HUES6 (cell line): ENCODE results near the gene SCAF4.
A peak's percentile ranks its signal among the peaks of the same experiment; 100 is the strongest.

Source experiments
- H3K27ac ChIP-seq: 2 replicates; pipeline ENCODE4 v1.7.0; 2013; ENCODE audit warnings: low read depth, mild to moderate bottlenecking, low read length, inconsistent platforms
- H3K27me3 ChIP-seq: 2 replicates; pipeline ENCODE4 v1.6.1; 2013; ENCODE audit warnings: low read length; ENCODE audit not compliant: control insufficient read depth, insufficient read depth
- H3K36me3 ChIP-seq: 2 replicates; pipeline ENCODE4 v1.6.1; 2013; ENCODE audit warnings: low read length; ENCODE audit not compliant: control insufficient read depth, insufficient read depth
- H3K4me1 ChIP-seq: 2 replicates; pipeline ENCODE4 v1.6.1; 2013; ENCODE audit warnings: low read length; ENCODE audit not compliant: control insufficient read depth, insufficient read depth
- H3K4me3 ChIP-seq: 2 replicates; pipeline ENCODE4 v1.5.1; 2013; ENCODE audit warnings: low read depth, low read length
- H3K9ac ChIP-seq: one replicate; pipeline ENCODE4 v1.6.1; 2013; ENCODE audit warnings: mild to moderate bottlenecking, low read length
- H3K9me3 ChIP-seq: 2 replicates; pipeline ENCODE4 v1.6.1; 2013; ENCODE audit warnings: low read depth, low read length; ENCODE audit not compliant: control insufficient read depth, insufficient read depth

SCAF4 gene

DNA sequence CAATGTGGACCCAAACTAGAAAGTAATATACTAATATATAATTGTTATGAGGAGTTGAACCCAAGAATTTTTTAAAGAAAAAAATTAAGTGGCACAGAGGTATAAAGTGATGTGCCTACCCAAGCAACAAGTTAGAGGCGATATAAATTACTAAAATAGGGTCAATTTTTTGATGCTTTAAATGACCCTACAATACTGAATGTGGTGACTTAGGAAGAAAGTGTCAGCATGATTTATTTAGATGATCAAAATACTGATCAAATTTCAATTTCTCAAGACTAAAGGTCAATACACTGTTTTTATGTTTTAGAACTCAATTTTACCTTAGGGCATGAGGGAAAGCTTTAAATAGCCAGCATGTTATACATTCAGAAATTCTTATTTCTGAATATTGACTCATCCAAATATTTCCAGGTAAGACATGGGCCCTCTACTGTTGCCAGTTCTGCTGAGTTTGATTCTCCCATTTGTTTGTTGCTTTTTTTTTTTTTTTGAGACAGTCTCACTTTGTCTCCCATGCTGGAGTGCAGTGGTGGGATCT lies 20.1 kb downstream of the SCAF4 start:
- Histone ChIP-seq H3K9me3 (no peaks in the 10 kb centered on the region), H3K27me3 (no peaks in the 10 kb centered on the region), H3K36me3 (no peaks in the 10 kb centered on the region), H3K4me1 (peaks cover 37% of the 10 kb centered on the region), H3K9ac (no peak overlapping the region), H3K27ac (no peak overlapping the region), H3K4me3 (no peak overlapping the region)

DNA sequence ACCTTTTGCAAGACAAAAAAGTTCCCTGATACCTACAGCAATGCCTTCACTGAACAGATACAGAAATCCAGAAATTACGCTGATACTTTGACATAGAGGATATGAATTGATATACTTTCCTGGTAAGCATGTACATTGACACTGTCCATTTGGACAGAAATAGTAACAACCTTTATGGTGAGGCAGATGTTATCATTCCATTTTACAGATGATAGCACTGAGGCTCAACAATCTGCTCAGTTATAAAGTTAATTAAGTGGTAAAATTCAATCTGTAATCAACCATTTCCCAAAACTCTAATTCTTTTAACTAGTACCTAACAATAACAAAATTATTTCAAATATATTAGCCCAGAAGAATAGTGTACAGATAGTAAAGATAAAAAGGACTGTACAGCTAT lies 20.6 kb downstream of the SCAF4 start:
- H3K4me1 ChIP-seq: peaks cover 37% of the 10 kb centered on the region
- H3K27me3 ChIP-seq: no peaks in the 10 kb centered on the region
- no peaks in the 10 kb centered on the region for H3K9me3 ChIP-seq
- peaks cover 2% of the 10 kb centered on the region; the same call in 1 of the 2 replicates for H3K36me3 ChIP-seq
- no peak overlapping the region for H3K4me3 ChIP-seq
- no peak overlapping the region for H3K27ac ChIP-seq
- H3K9ac ChIP-seq: no peak overlapping the region

DNA sequence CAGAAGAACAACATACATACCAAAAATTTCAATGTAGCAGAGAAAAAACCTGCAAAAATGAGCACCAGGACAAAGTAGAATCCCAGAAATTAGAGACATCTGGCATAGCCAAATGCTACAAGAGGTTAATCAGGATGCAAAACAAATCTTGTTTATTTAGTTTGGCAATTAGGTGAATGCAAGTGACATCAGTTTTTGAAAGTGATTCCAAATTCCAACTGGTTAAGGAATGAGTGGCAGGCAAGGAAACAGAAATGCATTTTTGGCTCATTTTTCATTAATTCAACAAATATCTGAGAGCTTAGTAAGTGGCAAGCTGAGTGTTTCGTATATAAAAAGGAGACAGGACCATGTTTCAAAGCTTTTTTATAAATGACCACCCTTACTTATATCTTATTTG lies 21.3 kb downstream of the SCAF4 start:
- Histone ChIP-seq H3K36me3 (peaks cover 5% of the 10 kb centered on the region; the same call in 1 of the 2 replicates), H3K27me3 (no peaks in the 10 kb centered on the region), H3K4me1 (peaks cover 32% of the 10 kb centered on the region), H3K9ac (no peak overlapping the region), H3K4me3 (no peak overlapping the region), H3K27ac (no peak overlapping the region), H3K9me3 (no peaks in the 10 kb centered on the region)

DNA sequence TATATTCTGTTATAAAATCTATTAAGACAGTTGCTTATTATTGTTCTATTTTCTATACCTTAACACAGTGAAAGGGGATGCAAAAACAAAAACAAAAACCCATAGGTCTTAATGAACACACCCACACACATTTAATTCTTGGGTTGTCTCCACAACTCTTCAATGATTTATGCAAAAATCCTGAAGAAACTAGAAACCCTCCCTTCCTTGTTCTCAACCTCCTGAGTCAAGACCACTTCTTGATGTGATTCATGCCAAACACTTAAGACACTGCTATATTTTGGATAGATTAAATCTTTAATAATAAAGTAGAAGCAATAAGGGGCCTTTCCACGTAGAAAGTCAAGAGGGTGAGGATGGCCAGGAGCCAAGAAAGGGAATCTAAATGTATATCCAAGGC lies 23.4 kb downstream of the SCAF4 start:
- Histone ChIP-seq H3K27me3 (no peaks in the 10 kb centered on the region), H3K36me3 (peaks cover 13% of the 10 kb centered on the region), H3K9me3 (no peaks in the 10 kb centered on the region), H3K4me1 (peaks cover 12% of the 10 kb centered on the region), H3K4me3 (no peak overlapping the region), H3K9ac (no peak overlapping the region), H3K27ac (no peak overlapping the region)

DNA sequence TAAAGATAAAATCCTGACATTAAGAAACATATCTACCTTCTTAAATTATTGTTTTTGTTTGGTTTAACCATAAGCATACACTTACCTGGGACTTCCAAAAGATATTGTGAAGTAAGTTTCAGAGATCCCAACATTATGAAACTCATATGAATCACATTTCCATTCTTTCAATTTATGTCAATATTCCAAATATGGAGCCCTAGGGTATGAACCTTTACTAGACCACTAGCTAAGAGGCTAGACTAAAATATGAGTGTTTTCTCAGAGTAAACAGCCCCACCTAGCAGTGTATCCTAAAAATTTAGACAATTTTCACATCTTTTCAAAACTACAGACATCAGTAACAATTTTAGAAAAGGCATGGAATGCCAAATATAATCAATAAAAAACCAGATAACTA lies 24.4 kb downstream of the SCAF4 start:
- H3K27me3 ChIP-seq: no peaks in the 10 kb centered on the region
- no peaks in the 10 kb centered on the region for H3K9me3 ChIP-seq
- H3K4me3 ChIP-seq: no peak overlapping the region
- H3K36me3 ChIP-seq: peaks cover 23% of the 10 kb centered on the region
- H3K27ac ChIP-seq: no peak overlapping the region
- no peak overlapping the region for H3K9ac ChIP-seq
- H3K4me1 ChIP-seq: peaks cover 7% of the 10 kb centered on the region

DNA sequence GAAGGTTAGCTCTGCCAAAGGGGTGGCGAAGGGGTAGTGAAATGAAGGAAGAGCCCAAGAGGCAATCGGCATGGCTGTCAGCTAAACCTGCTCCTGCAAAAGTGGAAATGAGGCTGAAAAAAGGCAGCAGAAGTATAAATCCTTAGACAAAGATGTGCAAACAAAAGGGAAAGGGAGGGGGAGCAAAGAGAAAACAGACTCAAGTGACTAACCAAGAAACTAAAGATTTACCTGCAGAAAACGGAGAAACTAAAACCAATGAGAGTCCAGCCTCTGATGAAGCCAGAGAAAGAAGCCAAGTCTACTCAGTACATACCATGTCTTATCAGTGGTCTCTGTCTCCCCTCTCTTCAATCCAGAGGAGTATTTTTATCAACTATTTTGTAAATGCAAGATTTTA lies 25.4 kb downstream of the SCAF4 start:
- H3K36me3 ChIP-seq: peaks cover 32% of the 10 kb centered on the region
- H3K27me3 ChIP-seq: no peaks in the 10 kb centered on the region
- peaks cover 7% of the 10 kb centered on the region for H3K4me1 ChIP-seq
- H3K9ac ChIP-seq: no peak overlapping the region
- no peaks in the 10 kb centered on the region for H3K9me3 ChIP-seq
- peak overlapping the region; percentile 30; the same call in 1 of the 2 replicates for H3K27ac ChIP-seq
- H3K4me3 ChIP-seq: no peak overlapping the region

DNA sequence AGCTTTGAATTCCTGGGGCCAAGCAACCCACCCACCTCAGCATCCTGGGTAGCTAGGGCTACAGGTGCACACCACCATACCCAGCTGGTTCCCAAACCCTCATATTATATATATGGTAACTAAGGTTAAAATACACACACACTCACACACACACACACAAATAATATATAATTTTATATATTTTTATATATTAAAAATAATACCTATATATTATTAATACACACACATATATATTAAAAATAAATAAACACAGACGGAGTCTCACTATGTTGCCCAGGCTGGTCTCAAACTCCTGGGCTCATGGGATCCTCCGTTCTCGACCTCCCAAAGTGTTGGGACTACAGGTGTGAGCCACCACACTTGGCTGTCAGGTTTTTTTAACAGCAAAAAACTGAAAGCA lies 31.9 kb downstream of the SCAF4 start:
- Histone ChIP-seq H3K27me3 (no peaks in the 10 kb centered on the region), H3K4me1 (no peaks in the 10 kb centered on the region), H3K9ac (no peak overlapping the region), H3K4me3 (no peak overlapping the region), H3K9me3 (no peaks in the 10 kb centered on the region), H3K27ac (no peak overlapping the region), H3K36me3 (peaks cover 90% of the 10 kb centered on the region)

DNA sequence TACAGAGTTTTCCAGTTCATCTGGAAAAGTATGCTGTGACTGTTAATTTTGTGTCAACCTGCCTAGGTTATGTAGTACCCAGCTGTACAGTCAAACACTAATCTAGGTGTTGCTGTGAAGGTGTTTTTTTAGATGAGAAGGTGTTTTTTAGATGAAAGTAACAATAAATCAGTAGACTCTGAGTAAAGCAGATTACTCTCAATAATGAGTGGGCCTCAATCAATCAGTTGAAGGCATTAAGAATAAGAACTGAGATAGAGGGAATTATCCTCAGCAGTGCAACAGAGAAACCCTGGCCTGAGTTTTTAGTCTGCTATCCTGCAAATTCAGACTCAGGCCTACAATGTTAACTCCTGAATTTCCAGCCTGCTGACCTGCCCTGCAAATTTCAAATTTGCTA lies 33.5 kb downstream of the SCAF4 start:
- no peaks in the 10 kb centered on the region for H3K9me3 ChIP-seq
- H3K4me1 ChIP-seq: no peaks in the 10 kb centered on the region
- H3K36me3 ChIP-seq: peaks cover 98% of the 10 kb centered on the region
- no peak overlapping the region for H3K4me3 ChIP-seq
- H3K27me3 ChIP-seq: no peaks in the 10 kb centered on the region
- no peak overlapping the region for H3K27ac ChIP-seq
- H3K9ac ChIP-seq: no peak overlapping the region

DNA sequence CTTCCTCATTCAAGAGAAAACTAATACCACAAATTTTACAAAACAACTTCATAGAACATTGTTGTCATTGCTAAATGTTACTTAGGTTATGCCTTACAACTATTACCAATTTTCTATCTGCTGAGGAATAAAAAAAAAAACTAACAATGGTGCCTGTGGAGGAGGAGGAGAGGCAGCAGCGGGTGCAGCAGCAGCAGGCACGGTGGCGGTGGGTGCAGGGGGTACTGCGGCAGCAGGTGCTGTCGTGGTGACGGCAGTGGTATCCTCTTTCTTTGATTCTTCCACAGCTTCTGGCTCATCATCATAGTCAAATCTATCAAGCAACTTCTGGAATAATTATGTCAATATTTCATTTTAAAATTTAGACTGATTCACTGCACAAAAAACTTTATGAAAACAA lies 35.5 kb downstream of the SCAF4 start:
- no peaks in the 10 kb centered on the region for H3K4me1 ChIP-seq
- H3K27me3 ChIP-seq: no peaks in the 10 kb centered on the region
- H3K9me3 ChIP-seq: no peaks in the 10 kb centered on the region
- peaks cover 98% of the 10 kb centered on the region for H3K36me3 ChIP-seq
- no peak overlapping the region for H3K9ac ChIP-seq
- no peak overlapping the region for H3K4me3 ChIP-seq
- no peak overlapping the region for H3K27ac ChIP-seq

DNA sequence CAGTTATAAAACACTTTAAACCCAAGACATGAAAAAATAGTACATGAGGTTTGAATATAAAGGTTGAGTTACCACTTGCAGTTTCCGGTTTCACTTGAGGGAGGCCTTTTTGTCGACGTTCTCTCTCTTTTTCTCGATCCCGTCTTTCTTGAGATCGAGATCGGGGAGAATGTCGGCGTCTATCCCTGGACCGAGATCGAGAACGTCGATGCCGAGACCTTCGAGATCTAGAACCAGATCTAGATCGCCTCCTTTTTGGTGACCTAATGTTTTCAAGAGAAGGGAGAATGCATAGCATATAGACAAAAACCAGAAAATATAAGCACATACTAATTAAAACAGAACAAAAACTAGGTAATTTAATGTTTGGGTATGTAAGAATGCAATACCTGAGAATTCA lies 38.7 kb downstream of the SCAF4 start:
- Histone ChIP-seq H3K9me3 (no peaks in the 10 kb centered on the region), H3K36me3 (peaks cover 99% of the 10 kb centered on the region), H3K27ac (no peak overlapping the region), H3K4me1 (no peaks in the 10 kb centered on the region), H3K9ac (no peak overlapping the region), H3K27me3 (no peaks in the 10 kb centered on the region), H3K4me3 (no peak overlapping the region)

DNA sequence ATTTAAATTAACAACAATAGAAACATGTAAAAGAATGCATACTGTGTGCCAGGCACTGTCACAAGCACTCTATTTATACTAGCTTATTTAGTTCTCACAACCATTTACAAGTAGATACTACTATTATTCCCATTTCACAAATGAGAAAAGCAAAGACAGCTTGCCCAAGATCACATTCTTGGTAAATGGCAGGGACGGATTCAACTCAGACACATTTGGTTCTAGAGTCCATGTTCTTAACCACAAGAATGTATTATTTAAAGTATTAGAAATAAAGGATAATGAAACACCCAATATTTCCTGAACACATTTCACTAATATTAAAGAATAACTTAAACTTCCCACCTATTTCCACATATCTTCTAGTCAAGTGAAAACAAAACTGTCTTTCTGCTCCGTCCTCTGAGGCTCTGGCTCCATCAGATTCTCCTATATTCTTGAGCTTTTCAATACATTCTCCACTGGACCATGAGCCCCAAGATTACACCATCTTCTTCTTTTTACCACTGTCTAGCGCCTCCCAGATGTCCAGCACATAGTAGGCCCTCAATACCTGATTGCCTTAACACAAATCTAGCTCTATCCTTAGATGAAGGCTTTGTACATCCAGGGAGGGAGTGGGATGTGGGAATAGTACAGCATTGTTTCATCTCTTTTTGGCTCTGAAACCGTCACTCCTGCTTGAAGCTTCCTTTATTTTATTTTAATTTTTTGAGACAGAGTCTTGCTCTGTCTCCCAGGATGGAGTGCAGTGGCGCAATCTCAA lies 43.1 kb downstream of the SCAF4 start:
- Histone ChIP-seq H3K27me3 (no peaks in the 10 kb centered on the region), H3K36me3 (peaks cover 97% of the 10 kb centered on the region), H3K27ac (no peak overlapping the region), H3K9me3 (no peaks in the 10 kb centered on the region), H3K4me1 (no peaks in the 10 kb centered on the region), H3K4me3 (no peak overlapping the region), H3K9ac (no peak overlapping the region)
